Sigmoid colon (tissue), 4 donors: ENCODE results near the gene SKA2.

Source experiments
- EP300 ChIP-seq, 4 donors: sonication (generic); formaldehyde crosslinking; IDR thresholded peaks; one replicate each; pipeline ENCODE4 v1.6.1; 2017; ENCODE audit warnings: antibody characterized with exemption in 4 of 4
- POLR2A ChIP-seq, 2 donors: fragments of 450-650 bp; IDR thresholded peaks; one replicate each; pipeline ENCODE4 v1.6.1; 2016; ENCODE audit warnings: antibody characterized with exemption in 2 of 2, mild to moderate bottlenecking in 2 of 2, moderate library complexity in 2 of 2
- TF ChIP-seq, protein P1 (sequence below), 4 experiments: fragments of 450-650 bp in 3 of 4; fragments of 200-600 bp in 1 of 4; IDR thresholded peaks; one replicate each; pipeline ENCODE4 v1.5.1; 2016 to 2019; ENCODE audit warnings: antibody characterized with exemption in 4 of 4, mild to moderate bottlenecking in 3 of 4, moderate library complexity in 2 of 4

DNA sequence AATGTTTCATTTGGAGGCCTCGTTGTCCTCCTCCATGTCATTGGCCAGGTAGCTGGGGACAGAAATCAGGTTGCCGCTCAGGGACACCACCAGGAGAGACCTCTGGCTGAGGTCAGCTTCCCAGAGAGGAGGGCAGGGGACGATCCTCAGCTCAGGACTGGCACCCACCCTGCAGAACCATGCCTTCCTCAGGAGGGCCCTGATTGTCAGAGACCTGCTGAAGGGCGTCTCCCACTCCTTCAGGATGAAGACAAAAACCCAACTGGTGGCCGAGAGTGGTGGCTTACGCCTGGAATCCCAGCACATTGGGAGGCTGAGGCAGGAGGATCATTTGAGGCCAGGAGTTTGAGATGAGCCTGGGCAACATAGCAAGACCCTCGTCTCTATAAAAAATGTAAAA, 20.1 kb upstream of the SKA2 start:
- TF ChIP-seq, protein P1, sequence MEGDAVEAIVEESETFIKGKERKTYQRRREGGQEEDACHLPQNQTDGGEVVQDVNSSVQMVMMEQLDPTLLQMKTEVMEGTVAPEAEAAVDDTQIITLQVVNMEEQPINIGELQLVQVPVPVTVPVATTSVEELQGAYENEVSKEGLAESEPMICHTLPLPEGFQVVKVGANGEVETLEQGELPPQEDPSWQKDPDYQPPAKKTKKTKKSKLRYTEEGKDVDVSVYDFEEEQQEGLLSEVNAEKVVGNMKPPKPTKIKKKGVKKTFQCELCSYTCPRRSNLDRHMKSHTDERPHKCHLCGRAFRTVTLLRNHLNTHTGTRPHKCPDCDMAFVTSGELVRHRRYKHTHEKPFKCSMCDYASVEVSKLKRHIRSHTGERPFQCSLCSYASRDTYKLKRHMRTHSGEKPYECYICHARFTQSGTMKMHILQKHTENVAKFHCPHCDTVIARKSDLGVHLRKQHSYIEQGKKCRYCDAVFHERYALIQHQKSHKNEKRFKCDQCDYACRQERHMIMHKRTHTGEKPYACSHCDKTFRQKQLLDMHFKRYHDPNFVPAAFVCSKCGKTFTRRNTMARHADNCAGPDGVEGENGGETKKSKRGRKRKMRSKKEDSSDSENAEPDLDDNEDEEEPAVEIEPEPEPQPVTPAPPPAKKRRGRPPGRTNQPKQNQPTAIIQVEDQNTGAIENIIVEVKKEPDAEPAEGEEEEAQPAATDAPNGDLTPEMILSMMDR (IDR thresholded peaks at IDR 0.05), result no peak
- TF ChIP-seq POLR2A (IDR thresholded peaks at IDR 0.05) (no peak), EP300 (IDR thresholded peaks at IDR 0.05) (no peak)
